ENCODE measurements around the gene KMT5B.

KMT5B gene

DNA sequence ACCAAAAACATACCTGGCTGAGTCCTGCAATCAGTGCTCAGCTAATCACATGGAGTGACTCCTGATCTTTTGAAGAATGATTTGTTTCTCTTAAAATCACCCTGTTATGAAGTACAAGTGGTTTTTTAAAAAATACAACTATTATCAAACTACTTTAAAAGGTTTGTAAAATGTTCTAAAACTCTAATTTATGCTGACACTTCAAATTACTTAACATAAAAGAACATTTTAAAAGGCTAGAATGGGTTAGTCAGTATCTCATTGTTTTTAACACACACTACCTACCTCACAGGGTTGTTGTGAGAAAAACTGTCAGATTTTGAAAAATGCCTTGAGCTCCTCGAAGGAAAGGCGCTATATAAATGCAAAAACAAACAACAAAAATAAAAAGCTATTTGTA is 33.2 kb downstream of the KMT5B start:
- DNase-seq (ENCODE audit: low read depth) = no peak

DNA sequence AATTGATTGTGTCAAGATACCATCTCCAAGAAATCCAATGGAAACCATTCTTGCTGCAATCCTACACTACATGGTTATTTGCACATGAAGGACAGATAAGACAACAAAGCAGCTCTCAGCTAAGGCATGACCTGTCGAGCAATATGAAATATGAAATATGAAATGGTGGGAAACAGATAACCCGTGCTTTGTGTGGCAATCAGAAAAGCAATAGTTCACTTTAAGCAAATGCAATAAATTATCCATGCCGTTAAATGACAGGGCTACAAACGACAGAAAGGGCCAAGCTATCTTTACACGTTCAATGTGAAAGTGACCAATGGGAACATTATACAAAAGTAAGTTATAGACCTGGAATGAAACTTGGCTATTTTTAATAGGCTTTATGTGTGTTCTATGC is 35.2 kb downstream of the KMT5B start:
- DNase-seq (ENCODE audit: low read depth) = no peak

GRCh38 chr11:68173926-68174325 is 39.2 kb downstream of the KMT5B start:
- DNase-seq (ENCODE audit: low read depth) = no peak

- DNase-seq (ENCODE audit: low read depth) = no peak
These were observed 43.7 kb downstream of the KMT5B start for GRCh38 chr11:68169442-68169841.

DNA sequence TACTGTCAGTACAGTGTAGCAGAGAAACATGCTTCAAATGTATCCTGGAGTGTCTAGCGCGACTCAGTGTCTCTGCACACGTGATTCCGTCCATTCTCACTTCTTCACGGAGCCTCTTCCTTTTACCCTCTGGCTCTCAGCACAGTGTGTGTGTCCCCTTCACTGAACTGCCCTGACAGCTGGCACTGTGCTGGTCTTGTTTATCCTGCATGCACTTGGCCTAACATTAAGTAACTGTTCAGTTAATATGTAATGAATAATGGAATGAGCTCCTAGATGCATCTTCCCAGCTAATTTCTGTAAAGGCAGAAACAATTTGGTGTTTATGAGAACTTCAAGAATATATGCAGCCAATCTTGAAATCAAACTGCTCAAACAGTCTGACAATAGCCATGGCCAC is 44.4 kb downstream of the KMT5B start:
- no peak for DNase-seq (ENCODE audit: low read depth)

DNA sequence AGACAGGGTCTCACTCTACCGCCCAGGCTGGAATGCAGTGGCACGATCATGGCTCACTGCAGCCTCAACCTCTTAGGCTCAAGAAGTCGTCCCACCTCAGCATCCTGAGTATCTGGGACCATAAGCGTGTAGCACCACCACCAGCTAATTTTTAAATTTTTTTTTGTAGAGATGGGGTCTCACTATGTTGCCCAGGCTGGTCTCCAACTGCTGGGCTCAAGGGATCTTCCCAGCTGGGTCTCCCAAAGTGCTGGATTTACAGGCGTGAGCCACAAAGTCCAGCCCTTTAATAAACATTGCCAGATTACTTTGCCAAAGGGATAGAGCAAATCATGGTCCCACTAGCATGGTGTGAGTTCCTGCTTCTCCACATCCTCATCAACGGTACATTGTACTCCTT is 45.6 kb downstream of the KMT5B start:
- no peak for DNase-seq (ENCODE audit: low read depth)

DNA sequence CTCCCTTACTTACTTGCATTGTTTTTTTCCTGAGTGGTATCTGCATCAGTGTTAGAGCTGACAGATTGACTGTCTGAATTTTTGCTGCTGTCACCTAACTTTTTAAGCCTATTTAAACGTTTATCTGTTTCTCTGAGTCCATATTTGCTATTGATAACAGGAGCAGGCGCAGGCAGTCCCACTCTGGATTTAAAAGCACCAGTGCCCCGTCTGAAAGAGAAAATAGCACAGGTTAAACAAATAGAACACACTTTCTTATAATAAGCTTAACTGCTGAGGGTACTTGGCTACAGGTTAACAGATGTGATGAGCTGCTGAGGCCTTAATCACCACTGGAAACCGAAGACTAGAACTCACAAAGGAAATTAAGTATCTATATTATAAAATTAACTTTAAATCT is 46.1 kb downstream of the KMT5B start:
- DNase-seq (ENCODE audit: low read depth) = no peak

DNA sequence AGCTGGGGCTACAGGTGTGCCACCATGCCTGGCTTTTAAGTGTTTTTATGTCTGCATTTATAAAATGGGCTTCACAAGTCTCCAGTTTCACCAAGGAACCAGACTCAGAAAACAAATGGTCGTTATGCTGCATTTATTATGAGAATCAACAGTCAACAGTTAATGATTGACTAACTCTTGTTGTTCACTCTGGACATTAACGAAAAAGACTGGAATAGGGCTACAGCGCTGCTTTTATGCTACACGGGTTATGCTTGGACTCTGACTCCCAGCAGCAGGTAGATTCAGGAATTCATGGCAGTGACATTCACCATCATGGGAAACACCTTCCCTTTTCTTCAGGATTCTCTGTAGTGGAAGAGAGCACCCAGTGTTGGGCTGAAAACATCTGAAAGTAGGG is 47.5 kb downstream of the KMT5B start:
- no peak for DNase-seq (ENCODE audit: low read depth)

DNA sequence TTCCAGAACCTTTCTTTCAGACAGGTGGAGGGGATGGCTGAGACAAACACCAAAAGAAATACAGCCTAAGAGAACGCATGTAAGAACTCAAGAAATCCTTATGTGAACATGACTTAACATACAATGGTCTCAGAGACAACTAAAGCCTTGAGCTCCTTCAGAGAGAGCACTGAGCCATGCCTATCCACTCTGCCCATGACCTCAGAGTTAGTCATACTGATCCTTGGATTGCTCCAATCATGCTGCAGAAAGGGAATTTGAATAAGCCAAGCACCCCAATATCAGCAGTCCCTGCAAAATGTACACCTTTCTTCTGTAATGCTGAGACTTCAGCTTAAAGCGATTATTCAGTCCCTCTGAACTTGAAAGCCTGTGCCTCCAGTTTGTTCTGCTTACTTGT is 48.7 kb downstream of the KMT5B start:
- peak; percentile 16 for DNase-seq (ENCODE audit: low read depth)

DNA sequence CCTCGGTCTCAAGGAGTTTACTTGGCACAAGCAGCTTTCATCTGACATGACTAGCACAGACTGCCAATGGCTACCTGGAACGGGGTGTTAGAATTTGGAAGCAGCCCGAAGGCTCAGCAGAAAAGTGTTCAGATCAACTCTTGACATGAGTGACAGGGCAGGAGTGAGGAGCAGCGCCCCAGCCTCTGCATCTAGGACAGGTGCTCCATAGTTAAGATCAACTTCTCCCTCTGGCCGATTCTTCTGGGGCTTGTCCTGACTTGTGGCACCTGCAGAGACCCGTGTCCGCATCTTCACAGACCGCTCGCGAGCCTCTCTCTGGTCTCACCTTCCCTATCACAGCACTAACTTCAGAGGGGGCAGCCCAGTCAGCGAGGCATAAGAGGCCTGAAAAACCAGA is 49.4 kb downstream of the KMT5B start:
- DNase-seq (ENCODE audit: low read depth) = no peak

- no peak for DNase-seq (ENCODE audit: low read depth)
These were observed 52.9 kb downstream of the KMT5B start for GRCh38 chr11:68160100-68160695.

DNA sequence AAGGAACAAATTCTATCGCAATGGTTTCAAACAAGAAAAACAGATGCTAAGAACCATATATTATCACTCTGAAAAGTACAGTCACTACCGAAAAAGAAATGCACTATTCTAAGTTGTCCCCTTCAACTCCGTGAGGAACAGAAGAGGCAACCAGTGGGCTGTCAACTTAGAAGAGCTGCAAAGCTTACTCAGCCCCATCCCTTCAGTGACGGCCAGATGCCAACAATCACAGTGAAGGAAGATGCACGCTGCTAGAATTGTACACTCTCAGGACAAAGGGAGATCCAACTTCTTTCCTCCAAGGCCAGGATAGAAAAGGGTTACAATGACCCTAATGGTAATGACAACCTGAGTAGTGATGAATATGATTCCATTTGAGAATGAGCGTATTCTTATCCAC is 53.4 kb downstream of the KMT5B start:
- DNase-seq (ENCODE audit: low read depth) = no peak

GRCh38 chr11:68159161-68159560 is 53.9 kb downstream of the KMT5B start:
- DNase-seq (ENCODE audit: low read depth) = no peak

DNA sequence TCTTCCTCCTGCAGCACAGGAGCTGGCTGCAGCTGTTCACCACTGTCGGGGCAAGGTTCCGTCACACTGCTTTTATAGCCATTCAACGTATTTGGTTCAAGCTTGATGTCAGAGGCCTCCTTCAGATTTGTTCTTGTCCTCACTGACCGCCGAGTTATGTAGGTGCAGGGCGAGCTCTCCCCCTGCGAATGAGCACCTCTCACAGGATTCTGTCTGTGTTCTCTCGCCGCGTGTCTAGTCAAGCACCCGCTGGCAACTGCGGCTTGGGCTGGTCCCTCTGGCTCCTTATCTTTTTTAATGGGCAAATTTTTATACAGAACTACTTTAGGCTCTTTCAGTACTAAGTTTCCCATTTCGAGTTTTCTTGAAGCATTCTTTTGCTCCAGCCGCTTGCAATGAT is 54.5 kb downstream of the KMT5B start:
- DNase-seq (ENCODE audit: low read depth) = no peak

DNA sequence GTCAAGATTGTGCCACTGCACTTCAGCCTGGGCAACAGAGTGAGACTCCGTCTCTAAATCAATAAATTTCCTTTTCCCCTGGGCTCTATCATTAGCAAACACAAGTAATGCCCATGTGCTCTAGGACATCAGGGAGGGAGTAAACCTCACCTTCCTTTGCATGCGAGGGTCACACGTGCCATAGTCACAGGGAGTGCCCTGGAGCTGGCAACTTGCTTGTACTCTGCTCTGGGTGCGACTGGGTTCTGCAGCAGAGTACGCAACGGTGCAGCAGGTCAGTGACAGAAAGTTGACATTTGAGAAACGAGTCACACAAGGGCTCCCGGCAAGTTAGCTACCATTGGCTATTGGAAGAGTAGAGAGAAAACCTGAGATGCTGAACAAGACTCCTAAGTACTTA is 59.4 kb downstream of the KMT5B start:
- no peak for DNase-seq (ENCODE audit: low read depth)

- no peak for DNase-seq (ENCODE audit: low read depth)
These were observed 63.1 kb downstream of the KMT5B start for GRCh38 chr11:68150037-68150436.

- DNase-seq (ENCODE audit: low read depth) = no peak
These were observed 63.7 kb downstream of the KMT5B start for GRCh38 chr11:68149417-68149816.

GRCh38 chr11:68148879-68149278 is 64.2 kb downstream of the KMT5B start:
- no peak for DNase-seq (ENCODE audit: low read depth)

- DNase-seq (ENCODE audit: low read depth) = no peak
These were observed 64.9 kb downstream of the KMT5B start for GRCh38 chr11:68148071-68148805.

DNA sequence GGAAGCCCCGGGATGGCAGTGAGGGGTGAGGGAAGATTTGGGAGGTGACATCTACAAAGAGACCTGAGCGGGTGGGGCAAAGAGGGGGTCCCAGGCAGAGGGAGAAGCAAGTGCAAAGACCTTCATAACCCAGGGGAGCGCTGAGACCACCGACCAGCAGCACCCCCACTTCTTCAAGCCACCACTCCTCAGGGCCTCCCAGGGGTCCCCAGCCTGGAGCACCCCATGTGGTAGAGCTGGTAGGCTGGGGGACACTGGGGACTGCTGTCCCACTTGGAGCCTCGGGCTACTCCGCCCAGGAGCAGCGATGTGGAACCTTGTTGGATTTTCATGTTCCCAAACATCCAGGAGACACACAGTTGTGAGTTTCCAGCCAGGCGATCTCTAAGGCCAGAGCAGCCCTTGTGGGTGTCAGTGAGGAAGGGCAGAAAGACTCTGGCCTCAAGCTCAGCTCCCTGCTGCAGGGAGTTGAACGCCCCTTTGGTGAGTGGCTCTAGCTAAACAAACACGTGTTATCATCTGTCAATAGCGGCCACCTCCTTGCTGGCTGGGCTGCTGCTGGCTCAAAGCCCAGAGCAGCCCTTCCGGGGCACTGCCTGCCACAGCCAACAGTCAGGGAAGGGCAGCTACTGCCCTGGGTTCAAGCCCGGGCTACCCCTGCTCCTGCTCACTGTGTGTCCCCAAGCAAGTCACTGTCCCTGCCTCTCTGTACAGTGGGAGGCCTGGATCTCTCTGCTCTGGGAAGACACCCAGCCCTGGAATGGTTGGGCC is 66.2 kb downstream of the KMT5B start:
- DNase-seq (ENCODE audit: low read depth) = no peak

DNA sequence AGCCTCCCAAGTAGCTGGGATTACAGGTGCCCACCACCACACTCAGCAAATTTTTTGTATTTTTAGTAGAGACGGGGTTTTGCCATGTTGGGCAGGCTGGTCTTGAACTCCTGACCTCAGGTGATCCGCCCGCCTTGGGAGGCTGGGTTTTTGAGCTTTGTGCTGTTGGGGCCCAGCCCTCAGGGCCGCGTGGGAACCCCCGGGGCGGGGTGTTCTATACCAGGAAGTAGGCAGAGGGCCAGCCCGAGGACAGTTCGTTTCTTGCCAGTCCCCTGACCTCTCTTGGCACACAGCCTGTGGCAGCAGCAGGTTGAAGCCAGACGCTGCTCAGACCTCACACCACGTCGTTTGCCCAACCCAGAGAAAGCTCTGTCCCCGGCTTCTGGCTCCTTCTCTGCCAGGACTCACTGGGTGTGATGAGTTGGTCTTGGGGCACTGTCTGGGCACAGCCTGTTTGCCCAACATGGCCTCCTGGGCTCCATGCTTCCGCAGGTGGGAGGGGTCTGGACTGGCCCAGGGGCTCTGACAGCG is 67.0 kb downstream of the KMT5B start:
- DNase-seq (ENCODE audit: low read depth) = no peak

GRCh38 chr11:68145120-68145866 is 67.8 kb downstream of the KMT5B start:
- DNase-seq (ENCODE audit: low read depth) = no peak
